Glomerular endothelial cell (primary cell): ENCODE data around the gene PSMB3. TPM values are rescaled to one million over a fixed set of nuclear protein-coding genes. Genes with fewer than 3 reads are reported as not detected.
"Not testable (repeated sequence)": the region's sequence is repeated elsewhere in the genome, so short reads cannot be mapped to it uniquely, and the experiment has no call there.

Experiments
- DNase-seq: peaks from one replicate; pipeline ENCODE4 v3.0.0-alpha.2; 2011; ENCODE audit warnings: low read depth, low spot score; ENCODE audit errors: extremely low read depth
- total RNA-seq: library from RNA; depleted of rRNA; stranded (reverse); fragments of >200 nt; gene quantifications from 2 replicates; pipeline ENCODE4 v1.2.3, GENCODE V29; 2015

Gene PSMB3
- total RNA-seq, 1 donor from 2014 or later = 207 TPM

DNA sequence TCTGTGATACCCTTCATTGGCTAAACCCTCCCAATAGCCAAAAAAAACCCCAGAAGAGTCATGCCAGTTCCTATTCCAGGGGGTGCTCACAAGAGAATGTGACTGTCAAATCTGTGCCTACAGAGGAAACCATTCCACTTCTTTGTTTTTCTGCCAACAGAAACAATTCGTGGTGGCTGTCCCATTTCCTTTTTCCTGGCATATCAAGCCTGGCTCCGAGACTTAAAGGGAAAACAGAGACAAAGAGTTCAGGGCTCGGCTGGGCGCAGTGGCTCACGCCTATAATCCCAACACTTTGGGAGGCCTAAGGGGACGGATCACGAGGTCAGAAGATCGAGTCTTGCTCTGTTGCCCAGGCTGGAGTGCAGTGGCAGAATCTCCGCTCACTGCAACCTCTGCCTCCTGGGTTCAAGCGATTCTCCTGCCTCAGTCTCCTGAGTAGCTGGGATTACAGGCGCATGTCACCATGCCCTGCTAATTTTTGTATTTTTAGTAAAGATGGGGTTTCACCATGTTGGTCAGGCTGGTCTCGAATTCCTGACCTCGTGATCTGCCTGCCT, 37.7 kb downstream of the PSMB3 start:
- DNase-seq = not testable (repeated sequence)

DNA sequence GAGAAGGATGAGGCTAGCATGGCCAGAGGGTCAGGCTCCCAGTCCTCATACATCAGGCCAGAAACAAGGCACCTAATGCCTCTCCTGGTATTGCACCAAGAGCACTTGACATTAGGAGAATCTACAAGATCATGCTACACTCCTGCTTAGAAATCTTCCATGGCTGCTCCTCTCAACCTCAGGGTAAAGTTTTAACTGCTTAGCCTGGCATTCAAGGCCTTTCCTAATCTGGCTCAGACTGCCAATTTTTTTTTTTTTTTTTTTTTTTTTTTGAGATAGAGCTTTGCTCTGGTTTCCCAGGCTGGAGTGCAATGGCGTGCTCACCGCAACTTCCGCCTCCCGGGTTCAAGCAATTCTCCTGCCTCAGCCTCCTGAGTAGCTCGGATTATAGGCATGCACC, 38.6 kb downstream of the PSMB3 start:
- no peak for DNase-seq

DNA sequence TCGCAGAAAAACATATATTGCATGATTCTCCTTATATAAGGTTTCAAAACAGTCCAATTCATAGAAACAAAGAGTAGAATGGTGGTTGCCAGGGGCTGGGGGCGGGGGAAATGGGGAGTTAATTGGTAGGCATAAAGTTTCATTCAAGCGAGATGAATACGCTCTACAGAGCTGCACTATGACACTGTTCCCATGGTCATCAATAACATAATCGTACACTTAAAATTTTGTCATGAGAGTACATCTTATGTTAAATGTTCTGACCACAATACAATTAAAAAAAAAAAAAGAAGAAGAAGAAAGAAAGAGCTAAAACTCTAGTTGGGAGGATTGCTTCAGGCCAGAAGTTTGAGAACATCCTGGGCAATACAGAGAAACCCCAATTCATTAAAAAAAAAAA, 41.7 kb downstream of the PSMB3 start:
- no peak for DNase-seq

DNA sequence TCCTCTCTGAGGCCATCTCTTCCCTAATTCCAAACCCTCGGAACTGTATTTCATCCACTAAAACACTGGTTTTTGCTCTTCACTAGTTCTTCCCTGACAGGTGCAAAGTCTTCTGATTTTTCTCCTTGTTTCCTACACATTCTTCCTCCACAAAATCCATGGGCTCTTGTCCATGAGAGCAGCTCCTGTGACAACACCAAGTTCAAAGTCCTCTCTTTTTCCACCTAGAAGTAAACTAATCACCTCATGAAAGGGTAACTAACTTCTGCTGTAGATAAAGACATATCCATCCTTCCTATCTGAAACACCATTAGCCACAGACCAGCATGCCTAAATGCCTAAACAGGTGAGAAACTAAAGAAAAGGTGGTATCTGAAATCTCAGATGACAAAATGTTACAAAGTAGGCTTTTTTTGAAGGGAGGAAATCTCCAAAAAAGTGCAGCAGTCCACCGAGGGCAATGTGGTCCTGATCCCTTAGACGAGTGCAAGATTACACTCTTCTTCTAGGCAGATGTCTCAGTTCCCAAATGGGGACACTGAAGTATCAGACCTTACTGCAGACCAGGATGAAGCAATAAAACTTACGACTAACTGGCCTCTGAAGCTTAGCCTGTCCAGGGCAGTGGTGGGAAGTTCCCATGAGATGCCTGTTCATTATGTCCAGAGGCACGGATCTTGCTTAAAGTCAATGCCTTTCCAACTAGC, 44.1 kb downstream of the PSMB3 start:
- no peak for DNase-seq

GRCh38 chr17:38797158-38797490, 44.6 kb downstream of the PSMB3 start:
- DNase-seq = no peak

DNA sequence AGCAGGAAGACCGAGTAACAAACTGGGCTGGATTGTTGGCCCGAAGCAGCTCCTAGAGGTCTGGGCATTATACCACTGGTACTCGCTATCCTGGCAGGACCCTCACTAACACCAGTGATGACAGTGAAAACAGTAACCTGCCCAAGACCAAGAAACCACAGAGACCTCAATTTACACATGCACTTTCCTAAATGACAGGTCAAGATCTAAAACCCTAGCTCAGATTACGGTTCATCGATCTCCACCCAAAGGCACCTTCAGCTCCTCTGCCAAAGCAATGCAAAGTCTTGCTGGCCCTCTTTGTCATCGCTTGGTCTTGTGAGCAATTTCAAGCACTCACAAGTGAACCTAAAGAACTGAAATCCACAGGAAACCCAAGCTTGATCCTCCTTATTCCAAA, 45.3 kb downstream of the PSMB3 start:
- no peak for DNase-seq

DNA sequence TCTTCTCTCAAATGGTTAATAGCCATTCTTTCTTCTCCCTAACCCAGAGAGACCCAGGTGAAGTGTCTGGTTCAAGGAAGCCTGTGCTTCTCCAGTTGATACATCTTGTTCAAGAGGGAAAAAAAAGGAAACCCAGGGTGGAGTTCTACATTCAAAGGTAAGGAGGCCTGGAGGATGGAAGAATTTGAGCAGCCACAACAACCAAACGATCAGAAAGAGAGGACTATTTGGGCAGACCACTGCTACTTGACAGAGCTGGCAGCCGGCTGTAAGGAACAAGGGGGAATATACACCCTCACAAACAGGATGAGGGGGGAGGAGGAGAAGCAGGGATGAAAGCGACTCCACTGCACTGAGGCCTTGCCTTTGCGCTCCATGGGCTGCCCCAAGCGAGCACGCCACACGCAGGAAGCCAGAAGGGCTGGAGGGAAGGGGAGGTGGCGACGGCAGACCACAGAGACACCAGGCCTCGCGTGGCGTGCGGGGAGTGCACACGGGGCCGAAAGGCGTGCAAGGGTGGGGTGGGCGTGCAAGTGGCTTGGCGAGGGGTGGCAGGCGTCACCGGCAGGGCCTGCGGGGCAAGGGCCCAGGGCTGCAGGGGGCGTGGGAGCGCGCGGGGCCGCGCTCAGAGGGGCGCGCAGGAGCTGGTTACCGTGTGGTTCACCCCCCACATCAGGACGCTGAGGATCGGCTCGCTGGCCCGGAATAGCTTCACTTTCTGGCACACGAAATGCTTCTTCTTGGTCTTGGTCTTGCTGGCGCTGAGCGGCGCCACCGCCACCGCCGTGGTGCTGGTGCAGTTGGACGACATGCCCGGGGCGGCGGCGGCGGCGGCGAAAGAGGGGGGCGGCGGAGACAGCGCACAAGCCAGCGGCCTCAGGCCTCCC, 46.3 kb downstream of the PSMB3 start:
- DNase-seq = no peak

DNA sequence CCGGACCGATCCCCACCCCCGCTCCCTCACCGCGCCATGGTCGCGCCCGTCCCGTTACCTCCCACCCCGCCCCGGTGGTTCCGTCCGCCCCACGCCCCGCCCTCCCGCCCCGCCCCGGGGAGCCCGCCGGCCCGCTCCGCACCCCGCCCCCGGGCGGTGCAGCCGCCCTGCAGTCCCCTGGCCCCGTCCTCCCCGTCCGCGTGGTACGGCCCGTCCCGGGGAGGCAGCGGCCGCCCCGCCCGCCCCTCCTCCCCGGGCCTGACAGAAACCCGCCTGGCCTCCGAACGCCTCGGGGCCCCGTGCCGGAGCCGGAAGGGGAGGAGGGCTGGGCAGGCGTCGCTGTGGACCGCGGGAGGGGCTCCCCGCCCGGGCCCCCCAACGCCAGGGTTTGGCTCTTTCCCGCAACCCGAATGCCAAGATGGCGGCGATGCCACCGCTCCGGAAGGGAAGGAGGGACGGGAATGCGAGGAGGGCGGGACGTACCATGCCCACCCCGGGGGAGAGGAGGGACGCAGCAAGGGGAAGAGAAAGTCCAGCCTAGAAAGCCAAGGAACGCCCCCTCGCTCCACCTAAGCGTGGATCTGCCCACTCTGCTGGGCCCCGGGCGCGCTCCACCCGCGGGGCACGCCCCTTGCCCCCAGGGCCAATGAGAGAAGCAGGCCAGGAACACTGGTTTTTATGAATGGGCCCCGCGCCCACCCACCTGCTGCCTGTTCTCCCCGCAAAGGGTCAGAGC, 47.1 kb downstream of the PSMB3 start, which contains the start of gene PIP4K2B:
TSS of gene PIP4K2B (minus strand) at position 56 of the 736 bp plus-strand sequence. CDS start 132 bp downstream, outside the sequence.
- peak; percentile 68 for DNase-seq

- no peak for DNase-seq
Observed at GRCh38 chr17:38800237-38800760, 47.8 kb downstream of the PSMB3 start.

DNA sequence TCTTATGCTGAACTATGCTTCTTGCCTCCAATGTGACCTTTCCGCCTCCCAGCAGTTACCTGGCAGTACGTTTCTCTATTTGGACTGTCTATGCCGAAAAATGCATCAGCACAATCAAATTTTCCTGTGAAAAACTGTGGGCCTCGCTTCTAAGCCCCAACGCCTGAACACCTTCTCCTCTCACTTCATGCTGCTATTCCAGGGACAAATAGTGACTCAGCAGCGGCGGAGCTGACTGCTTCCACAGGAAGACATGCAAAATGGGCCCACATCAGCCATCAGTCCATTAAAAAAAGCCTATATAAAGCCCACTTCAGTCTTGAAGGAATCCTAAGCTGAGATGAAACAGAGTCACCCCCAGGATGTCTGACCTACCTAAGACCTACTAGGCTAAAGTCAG, 57.3 kb downstream of the PSMB3 start:
- no peak for DNase-seq

Other genes with a start within 250 kb of the PSMB3 start
- gene SRCIN1, start 146.8 kb upstream of the PSMB3 start, total RNA-seq = 0.19 TPM in 1 of 2 replicates, not detected in the other
- gene EPOP, start 77.8 kb upstream of the PSMB3 start, total RNA-seq = 2.7 and 2.8 TPM in 2 replicates
- 31.7 and 45.8 TPM in 2 replicates for gene MLLT6, start 47.5 kb upstream of the PSMB3 start, total RNA-seq
- 6.1 and 13.3 TPM in 2 replicates for gene CISD3, start 22.4 kb upstream of the PSMB3 start, total RNA-seq
- gene PCGF2, start 4.4 kb upstream of the PSMB3 start, total RNA-seq = 15.8 and 24.1 TPM in 2 replicates
- gene PIP4K2B, start 46.8 kb downstream of the PSMB3 start, total RNA-seq = 42.3 and 50.7 TPM in 2 replicates
- gene CWC25, start 72.6 kb downstream of the PSMB3 start, total RNA-seq = 15.8 and 16.2 TPM in 2 replicates
- gene RPL23, start 101.0 kb downstream of the PSMB3 start, total RNA-seq = 852 and 1,109 TPM in 2 replicates
- gene LASP1, start 117.3 kb downstream of the PSMB3 start, total RNA-seq = 341 and 399 TPM in 2 replicates
- gene FBXO47, start 214.7 kb downstream of the PSMB3 start, total RNA-seq = not detected in 2 replicates